Renal cortical epithelial cell (primary cell): Measurements from ENCODE around the gene GNG12. TPM values are rescaled to one million over a fixed set of nuclear protein-coding genes. Genes with fewer than 3 reads are reported as not detected.
A peak's percentile ranks its signal among the peaks of the same experiment; 100 is the strongest.
"Not testable (repeated sequence)": the region's sequence is repeated elsewhere in the genome, so short reads cannot be mapped to it uniquely, and the experiment has no call there.

Experiments used
- DNase-seq: peaks from one replicate; pipeline ENCODE4 v3.0.0-alpha.2; 2011; ENCODE audit warnings: low read depth
- total RNA-seq: library from RNA; depleted of rRNA; stranded (reverse); fragments of >200 nt; gene quantifications from 2 replicates; pipeline ENCODE4 v1.2.3, GENCODE V29; 2014

GNG12 gene
- total RNA-seq, 1 donor from 2014 or later = 207 TPM

- DNase-seq = no peak
Measured at GRCh38 chr1:67733681-67734322, 99.5 kb downstream of the GNG12 start.

- DNase-seq = no peak
Measured at GRCh38 chr1:67732750-67733151, 100.5 kb downstream of the GNG12 start.

DNA sequence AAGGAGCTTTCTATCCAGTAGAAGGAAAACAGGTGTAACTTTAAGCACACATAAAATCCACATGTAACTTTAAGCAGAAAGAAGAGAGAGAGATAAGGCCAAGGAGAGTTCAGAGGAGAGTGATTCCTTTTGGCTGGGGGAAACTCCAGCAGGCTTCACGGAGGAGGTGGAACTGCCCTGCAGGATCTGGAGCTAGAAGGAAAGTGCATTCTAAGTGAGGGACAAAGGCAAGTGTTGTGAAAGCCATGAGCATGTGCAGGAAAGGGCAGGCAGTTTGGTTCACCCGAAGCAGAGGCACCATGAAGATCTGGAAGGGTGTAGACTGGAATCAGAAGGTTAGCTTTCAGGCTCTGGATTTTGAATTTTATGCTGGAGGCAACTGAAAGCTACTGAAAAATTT, 101.9 kb downstream of the GNG12 start:
- no peak for DNase-seq

GRCh38 chr1:67730312-67730711, 103.0 kb downstream of the GNG12 start:
- not testable (repeated sequence) for DNase-seq

GRCh38 chr1:67729872-67730271, 103.4 kb downstream of the GNG12 start:
- no peak for DNase-seq

DNA sequence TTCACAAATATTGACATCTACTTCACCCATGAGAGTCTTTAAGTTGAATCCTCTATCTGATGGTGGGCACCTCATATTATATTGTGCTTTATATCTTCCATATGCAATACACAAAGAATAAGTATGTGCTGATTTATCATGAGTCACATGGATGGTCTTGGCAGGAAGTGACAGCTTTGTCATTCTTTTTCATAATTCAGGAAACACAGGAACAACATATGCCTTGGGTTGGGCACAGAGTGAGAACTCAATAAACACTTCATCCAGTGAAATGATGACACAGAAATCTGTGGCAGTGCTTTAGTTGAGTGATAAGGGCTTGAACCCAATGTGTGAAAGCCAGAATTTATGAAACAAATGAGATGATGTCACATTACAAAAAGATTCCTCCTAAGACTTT, 107.0 kb downstream of the GNG12 start:
- no peak for DNase-seq

- peak; percentile 94 for DNase-seq
Measured at GRCh38 chr1:67724928-67725560, 108.2 kb downstream of the GNG12 start.

DNA sequence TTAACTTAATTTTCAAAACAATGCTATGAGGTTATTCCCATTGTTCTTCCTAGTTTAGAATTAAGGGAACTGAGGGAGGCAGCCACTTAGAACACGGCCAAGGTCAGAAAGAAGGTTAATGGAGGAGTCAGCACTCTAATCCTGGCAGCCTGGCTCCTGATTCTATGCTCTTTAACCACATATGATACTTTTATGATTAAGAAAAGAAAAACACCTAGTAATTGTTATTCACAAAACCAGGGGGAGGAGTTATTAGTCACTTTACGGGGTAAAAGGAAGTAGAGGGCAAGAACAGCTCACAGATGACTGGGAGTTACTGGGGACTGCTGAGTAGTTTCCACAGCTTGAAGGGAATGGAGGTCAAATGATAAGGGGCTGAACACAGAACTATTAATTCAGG, 109.6 kb downstream of the GNG12 start:
- peak; percentile 93 for DNase-seq

DNA sequence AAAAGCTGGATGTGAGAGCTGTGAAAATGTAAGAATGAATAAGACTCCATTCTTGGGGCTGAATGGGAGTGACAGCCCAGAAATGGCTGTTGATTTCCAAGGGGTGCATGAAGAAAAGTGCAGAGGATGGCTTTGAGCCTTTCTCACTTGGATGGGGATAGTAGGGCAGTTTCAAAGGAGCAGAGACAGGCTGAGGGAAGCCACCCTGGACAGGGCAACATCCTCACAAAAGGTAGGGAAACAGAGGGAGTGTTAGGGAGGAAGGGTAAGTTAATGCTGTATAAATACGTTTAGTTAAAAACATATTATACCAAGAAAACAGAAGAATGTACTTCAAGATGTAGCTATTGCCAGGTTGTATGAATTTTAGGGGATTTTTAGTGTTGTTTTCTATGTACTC, 110.1 kb downstream of the GNG12 start:
- no peak for DNase-seq

GRCh38 chr1:67722292-67722944, 110.8 kb downstream of the GNG12 start:
- DNase-seq = peak; percentile 81

DNA sequence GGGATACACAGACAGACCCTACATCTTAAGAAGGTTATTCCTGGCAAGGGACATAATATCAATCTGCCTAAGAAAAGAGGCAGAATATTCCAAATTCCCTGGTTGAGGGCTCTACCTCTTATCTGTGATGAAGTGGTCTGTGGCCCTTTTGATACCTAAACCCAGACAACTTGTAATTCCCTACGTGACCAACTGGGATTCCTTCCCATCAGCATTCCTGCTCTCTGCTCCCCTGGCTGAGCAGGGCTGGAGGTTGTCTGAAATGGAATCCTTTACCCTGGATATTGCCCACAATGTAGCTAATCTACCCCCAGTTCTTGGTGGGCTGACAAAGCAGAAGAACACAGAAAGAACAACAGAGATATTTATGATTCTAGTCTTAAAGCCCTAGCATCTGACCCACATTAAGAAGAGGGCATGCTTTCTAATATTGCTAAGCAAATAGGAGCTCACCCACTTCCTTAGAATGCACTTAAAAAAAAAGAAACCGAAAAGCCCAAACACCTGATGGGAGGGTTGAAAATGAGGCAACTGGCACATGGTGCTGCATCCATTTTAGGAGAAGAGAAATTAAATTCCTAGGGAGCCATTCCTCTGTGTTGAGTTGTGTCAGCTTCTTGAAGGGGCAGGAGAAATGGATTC, 111.5 kb downstream of the GNG12 start:
- no peak for DNase-seq

GRCh38 chr1:67721112-67721511, 112.2 kb downstream of the GNG12 start:
- DNase-seq = no peak

DNA sequence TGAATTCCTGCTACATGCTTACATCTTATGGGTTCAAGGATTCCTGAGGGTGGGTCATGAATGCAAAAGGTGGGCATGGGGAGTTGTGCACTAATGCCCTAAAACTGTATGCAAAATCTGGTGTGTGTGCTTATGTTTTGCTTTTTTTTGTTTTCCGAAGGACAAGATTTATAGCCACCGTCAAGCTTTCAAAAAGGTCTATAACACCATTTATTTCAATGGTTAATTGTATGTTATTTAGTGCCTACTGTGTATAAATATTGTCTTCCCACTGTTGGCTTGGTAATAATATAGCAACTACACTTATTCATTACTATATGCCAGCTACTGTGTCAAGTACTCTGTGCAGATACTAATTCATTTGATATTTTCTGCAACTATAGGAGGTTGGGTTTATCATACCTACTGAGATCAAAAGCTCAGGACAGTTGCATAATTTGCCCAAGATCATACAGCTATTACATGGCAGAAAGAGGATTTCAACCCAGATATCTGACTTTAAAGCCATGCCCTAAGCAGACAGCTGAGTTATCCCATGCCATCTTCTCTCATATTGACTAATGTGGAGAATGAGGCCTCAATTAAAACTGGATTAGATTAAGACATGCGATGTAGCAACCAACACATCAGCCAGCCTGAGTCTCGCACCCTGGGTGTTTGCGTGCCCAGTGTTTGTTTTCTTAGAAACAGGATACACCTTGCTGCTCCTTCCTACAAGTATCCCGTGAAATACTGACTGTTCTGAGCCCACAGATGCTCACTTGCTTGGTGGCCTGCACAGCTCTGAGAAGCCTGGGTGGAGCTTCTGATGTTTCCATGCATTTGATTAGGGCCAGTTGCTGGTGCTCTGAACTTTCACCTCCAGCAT, 113.7 kb downstream of the GNG12 start:
- no peak for DNase-seq

DNA sequence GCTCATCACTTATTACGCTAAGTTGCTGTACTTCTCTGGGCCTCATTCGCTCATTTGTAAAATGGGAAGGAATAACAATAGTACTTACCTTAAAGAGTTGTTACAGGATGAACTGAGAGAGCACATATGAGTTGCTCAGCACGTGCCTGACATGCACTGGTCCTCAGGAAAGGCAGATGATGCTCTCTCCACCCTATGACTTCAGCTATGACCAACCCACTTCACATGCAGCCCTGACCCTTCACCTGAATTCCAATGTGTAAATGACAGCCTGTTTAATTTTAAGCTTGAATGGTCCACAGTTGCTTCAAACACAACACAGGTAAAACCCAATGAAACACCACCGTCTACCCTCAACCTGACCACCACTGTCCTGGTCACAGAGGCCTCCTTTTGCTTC, 115.4 kb downstream of the GNG12 start:
- peak; percentile 79 for DNase-seq

DNA sequence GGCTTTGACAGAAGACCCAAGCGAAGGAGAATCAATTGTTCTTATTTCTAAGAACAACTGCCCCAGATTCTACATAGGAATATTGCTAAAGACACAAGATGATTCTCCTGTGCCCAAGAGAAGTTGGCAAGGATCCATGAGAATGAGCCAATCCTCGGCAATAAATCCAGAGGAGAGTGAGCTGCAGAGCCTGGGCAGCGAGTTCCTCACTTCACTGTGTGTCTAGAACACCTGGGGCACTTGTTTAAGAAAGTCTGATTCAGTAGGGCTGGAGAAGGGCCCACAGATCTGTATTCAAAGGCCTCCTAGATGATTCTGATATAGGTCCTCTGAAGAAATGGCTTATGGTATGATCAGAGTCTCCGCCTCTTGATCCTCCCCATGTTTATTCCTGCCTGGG, 116.5 kb downstream of the GNG12 start:
- peak; percentile 83 for DNase-seq

GRCh38 chr1:67715819-67716218, 117.4 kb downstream of the GNG12 start:
- DNase-seq = no peak

- DNase-seq = peak; percentile 93
Measured at GRCh38 chr1:67713057-67713846, 120.0 kb downstream of the GNG12 start.

DNA sequence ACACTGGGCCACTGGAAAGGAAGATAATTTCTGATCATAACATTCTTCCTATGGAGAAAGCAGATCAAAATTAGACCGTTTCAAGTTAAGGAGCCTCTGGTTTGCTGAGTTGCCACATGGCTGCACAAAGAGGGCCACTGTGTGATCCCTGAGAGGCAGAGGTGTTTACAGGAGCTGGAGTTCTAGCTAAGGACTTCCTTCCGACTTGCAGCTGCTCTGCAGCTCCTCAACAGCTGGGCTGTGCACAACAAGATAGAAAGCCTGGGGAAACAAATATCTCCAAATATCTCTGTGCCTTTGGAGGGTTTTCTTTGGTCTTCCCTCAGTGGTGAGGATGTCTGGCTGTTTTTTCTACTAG, 121.4 kb downstream of the GNG12 start:
- no peak for DNase-seq

GRCh38 chr1:67711158-67711854, 122.0 kb downstream of the GNG12 start:
- no peak for DNase-seq

GRCh38 chr1:67710417-67710816, 122.8 kb downstream of the GNG12 start:
- peak; percentile 84 for DNase-seq
